Left ventricle myocardium inferior (tissue), 1 donor: ENCODE measurements around the gene CRABP1. TPM values are rescaled to one million over a fixed set of nuclear protein-coding genes. Genes with fewer than 3 reads are reported as not detected.

Source experiments
- DNase-seq: peaks from one replicate; pipeline ENCODE4 v3.0.0-alpha.2; 2020
- H3K27ac ChIP-seq: fragments of 200-600 bp; replicated peaks from 2 replicates; pipeline ENCODE4 v1.8.0; 2021
- H3K27me3 ChIP-seq: fragments of 200-600 bp; 2 replicates; pipeline ENCODE4 v1.8.0; 2021; ENCODE audit warnings: low read depth
- H3K36me3 ChIP-seq: fragments of 200-600 bp; 2 replicates; pipeline ENCODE4 v1.8.0; 2021
- H3K4me1 ChIP-seq: fragments of 200-600 bp; 2 replicates; pipeline ENCODE4 v1.8.0; 2021
- H3K4me3 ChIP-seq: fragments of 200-600 bp; 2 replicates; pipeline ENCODE4 v1.8.0; 2021; ENCODE audit warnings: mild to moderate bottlenecking, moderate library complexity
- H3K9me3 ChIP-seq: fragments of 200-600 bp; replicated peaks from 2 replicates; pipeline ENCODE4 v1.8.0; 2021
- intact Hi-C: fragments of 100-400 bp; cut with micrococcal nuclease; formaldehyde crosslinking; loops from one replicate; pipeline ENCODE4 v1.11.0; 2022
- long read RNA-seq: library from polyadenylated mRNA; unstranded; transcript quantifications from one replicate; pipeline ENCODE4 v2.0.0, GENCODE V29; 2021
- total RNA-seq: library from RNA; stranded (reverse); fragmentation: NEBNext Ultra II Directional; extraction: Animal tissue kit (Norgen Biotek cat#: 25700); gene quantifications from one replicate; pipeline ENCODE4 v1.2.1, GENCODE V29; 2021
- TF ChIP-seq, protein P1 (sequence below): fragments of 200-600 bp; IDR thresholded peaks from 2 replicates; pipeline ENCODE4 v1.8.0; 2021; ENCODE audit warnings: antibody characterized with exemption, mild to moderate bottlenecking, borderline replicate concordance
- donor health status: DM: no; HTN: yes; CAD: no; lungs with severe emphysema.

Gene CRABP1
- not detected for total RNA-seq
- long read RNA-seq: 0 reads

- no peak for DNase-seq
- intact Hi-C loops: loop anchor here (10.0 kb wide), 1 partner anchor 54 kb away; no protein-coding TSS in a partner anchor
- H3K27ac ChIP-seq: no peak within 1 kb of the TSS
- peak within 1 kb of the TSS; percentile 47 for H3K4me3 ChIP-seq
- peaks cover 75% of the 10 kb centered on the region for H3K27me3 ChIP-seq
- H3K9me3 ChIP-seq: no peaks in the 10 kb centered on the region
- peaks cover 19% of the 10 kb centered on the region for H3K4me1 ChIP-seq
- no peaks in the 10 kb centered on the region for H3K36me3 ChIP-seq
- TF ChIP-seq, protein P1, sequence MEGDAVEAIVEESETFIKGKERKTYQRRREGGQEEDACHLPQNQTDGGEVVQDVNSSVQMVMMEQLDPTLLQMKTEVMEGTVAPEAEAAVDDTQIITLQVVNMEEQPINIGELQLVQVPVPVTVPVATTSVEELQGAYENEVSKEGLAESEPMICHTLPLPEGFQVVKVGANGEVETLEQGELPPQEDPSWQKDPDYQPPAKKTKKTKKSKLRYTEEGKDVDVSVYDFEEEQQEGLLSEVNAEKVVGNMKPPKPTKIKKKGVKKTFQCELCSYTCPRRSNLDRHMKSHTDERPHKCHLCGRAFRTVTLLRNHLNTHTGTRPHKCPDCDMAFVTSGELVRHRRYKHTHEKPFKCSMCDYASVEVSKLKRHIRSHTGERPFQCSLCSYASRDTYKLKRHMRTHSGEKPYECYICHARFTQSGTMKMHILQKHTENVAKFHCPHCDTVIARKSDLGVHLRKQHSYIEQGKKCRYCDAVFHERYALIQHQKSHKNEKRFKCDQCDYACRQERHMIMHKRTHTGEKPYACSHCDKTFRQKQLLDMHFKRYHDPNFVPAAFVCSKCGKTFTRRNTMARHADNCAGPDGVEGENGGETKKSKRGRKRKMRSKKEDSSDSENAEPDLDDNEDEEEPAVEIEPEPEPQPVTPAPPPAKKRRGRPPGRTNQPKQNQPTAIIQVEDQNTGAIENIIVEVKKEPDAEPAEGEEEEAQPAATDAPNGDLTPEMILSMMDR: no peak
Observed at GRCh38 chr15:78340231-78341056, at the start of gene CRABP1. TSS of gene CRABP1 (plus strand) at chr15:78340353. CDS start at chr15:78340429, 76 bp downstream.

DNA sequence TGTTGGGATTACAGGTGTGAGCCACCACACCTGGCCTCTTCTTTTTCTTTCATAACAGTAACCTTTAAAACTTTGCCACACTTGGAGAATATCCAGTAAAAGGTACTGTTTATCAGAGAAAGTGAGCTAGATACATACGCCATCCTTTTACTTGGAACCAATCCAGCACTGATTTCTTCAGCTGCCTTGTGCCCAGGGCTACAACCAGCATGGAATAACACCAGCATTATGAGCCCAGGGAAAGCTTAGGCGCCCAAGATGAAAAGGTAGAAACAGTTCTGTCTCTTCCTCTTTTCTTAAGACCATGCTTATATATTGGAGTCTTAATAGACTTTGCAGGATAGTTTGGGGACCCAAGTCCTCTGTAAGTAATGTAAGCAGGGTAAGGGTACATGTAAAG is 49.1 kb upstream of the CRABP1 start:
- Histone ChIP-seq H3K4me1 (no peaks in the 10 kb centered on the region), H3K27ac (no peak overlapping the region), H3K27me3 (no peaks in the 10 kb centered on the region), H3K4me3 (no peak overlapping the region), H3K36me3 (peaks cover 73% of the 10 kb centered on the region), H3K9me3 (no peaks in the 10 kb centered on the region)
- TF ChIP-seq, protein P1: no peak
- DNase-seq: no peak
- intact Hi-C loops: no loop called here

DNA sequence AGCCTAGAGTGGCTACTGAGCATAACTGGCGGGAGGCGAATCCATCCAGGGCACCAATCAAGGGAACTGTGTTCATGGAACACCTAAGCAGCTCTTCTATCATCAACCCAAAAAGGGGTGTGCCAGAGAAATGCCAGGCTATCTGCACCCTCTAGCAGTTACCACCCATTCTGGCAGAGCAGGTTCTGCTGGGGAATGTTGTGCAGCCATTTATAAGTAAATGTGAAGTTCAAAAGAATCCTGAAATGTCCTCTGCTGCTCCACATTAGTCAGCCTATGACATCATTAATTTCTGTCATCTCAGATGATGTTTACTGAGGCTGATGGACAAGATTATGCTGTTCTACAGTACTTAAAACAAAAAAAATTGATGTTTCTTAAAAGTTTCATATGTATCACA is 48.5 kb upstream of the CRABP1 start:
- no peak overlapping the region for H3K27ac ChIP-seq
- no peaks in the 10 kb centered on the region for H3K4me1 ChIP-seq
- intact Hi-C loops: no loop called here
- H3K27me3 ChIP-seq: no peaks in the 10 kb centered on the region
- H3K4me3 ChIP-seq: no peak overlapping the region
- H3K36me3 ChIP-seq: peaks cover 67% of the 10 kb centered on the region
- H3K9me3 ChIP-seq: no peaks in the 10 kb centered on the region
- TF ChIP-seq, protein P1: no peak
- no peak for DNase-seq

DNA sequence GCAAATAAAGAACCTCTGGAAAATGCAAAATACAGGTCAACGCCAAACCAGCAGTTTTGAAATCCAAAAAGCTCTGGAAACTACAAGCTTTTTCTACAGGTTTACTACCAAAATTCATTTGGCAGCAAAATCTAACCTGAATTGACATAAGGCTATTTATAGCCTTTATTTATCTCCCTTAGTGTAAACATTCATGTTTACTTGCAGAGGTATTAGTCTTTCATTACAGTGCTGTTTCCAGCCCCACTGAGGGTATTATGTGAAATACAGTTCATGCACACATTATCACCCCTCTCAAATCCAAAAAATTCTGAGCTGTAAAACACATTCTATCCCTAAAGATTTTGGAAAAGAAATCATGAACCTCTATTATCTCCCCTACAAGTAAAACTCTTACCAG is 47.9 kb upstream of the CRABP1 start:
- Histone ChIP-seq H3K9me3 (no peaks in the 10 kb centered on the region), H3K27me3 (no peaks in the 10 kb centered on the region), H3K36me3 (peaks cover 61% of the 10 kb centered on the region), H3K4me1 (no peaks in the 10 kb centered on the region), H3K27ac (no peak overlapping the region), H3K4me3 (no peak overlapping the region)
- DNase-seq: no peak
- TF ChIP-seq, protein P1: no peak
- intact Hi-C loops: no loop called here

DNA sequence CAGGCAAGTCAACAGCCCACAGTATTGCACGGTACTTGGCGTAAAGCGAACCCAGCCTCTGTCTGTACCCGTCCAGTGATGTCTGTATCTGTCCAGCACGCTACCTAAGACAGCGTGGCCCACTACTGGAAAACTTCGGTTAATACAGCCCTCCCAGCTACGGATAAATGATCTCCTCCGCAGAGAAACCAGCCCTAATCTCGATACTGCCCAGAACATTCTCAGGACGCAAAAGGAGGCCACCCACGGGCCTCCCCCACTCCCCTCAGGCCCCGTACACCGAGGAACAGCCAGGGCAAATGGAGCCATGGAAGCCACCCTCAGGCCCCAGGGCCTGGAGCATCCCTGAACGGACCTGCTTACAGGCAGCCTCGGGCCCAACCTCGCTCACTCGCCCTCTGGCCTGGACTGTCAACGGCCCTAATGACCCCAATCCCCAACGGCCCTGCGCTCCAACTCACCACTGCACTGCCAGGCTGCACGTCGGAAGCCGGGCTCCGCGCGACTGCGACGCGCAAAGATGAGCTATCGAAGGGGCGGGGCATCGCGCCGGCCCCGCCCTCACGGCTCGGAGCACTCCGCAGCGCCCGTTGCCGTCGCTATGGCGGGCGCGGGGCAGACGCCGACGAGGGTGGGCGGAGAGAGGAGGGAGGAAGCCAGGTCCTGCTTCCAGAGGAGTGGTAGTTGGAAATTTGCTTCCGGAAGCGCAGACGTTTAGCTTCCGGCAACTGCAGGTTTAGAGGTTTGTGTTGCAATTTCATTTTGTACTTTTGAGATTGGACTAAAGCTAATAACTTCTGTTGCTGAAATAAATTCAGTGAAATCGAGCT is 40.8 kb upstream of the CRABP1 start, which contains the start of gene SKIC8:
SKIC8 (minus strand) TSS at position 509 of the 830 bp plus-strand sequence. CDS start 3,923 bp downstream, outside the sequence.
- Histone ChIP-seq H3K4me3 (peak within 1 kb of the TSS; percentile 84), H3K27me3 (peaks cover 11% of the 10 kb centered on the region), H3K27ac (peak within 1 kb of the TSS; percentile 82), H3K9me3 (no peaks in the 10 kb centered on the region), H3K36me3 (peaks cover 2% of the 10 kb centered on the region), H3K4me1 (peaks cover 23% of the 10 kb centered on the region)
- intact Hi-C loops: no loop called here
- TF ChIP-seq, protein P1: no peak
- DNase-seq: peak; percentile 92
